Fibroblast of skin of left biceps (primary cell): ENCODE data around the gene FBLN2.

ENCODE experiments used
- DNase-seq, 2 experiments: peaks; one replicate each; pipeline ENCODE4 v3.0.0-alpha.2; 2013; ENCODE audit warnings: low read depth in 2 of 2

Gene FBLN2

GRCh38 chr3:13566769-13567310 lies 17.9 kb downstream of the FBLN2 start:
- no peak for DNase-seq

GRCh38 chr3:13567684-13568514 lies 19.0 kb downstream of the FBLN2 start:
- DNase-seq: no peak

GRCh38 chr3:13568515-13569028 lies 19.6 kb downstream of the FBLN2 start:
- DNase-seq: no peak

- no peak for DNase-seq
Measured at GRCh38 chr3:13569201-13569600, 20.3 kb downstream of the FBLN2 start.

- no peak for DNase-seq
Measured at GRCh38 chr3:13569641-13570390, 20.9 kb downstream of the FBLN2 start.

GRCh38 chr3:13570391-13571194 lies 21.7 kb downstream of the FBLN2 start:
- DNase-seq: no peak

- no peak for DNase-seq
Measured at GRCh38 chr3:13571264-13571663, 22.3 kb downstream of the FBLN2 start.

- no peak for DNase-seq
Measured at GRCh38 chr3:13571831-13572750, 23.2 kb downstream of the FBLN2 start.

- DNase-seq: no peak
Measured at GRCh38 chr3:13572926-13573623, 24.1 kb downstream of the FBLN2 start.

GRCh38 chr3:13574083-13574797 lies 25.3 kb downstream of the FBLN2 start:
- no peak for DNase-seq

- DNase-seq: no peak
Measured at GRCh38 chr3:13574798-13575451, 26.0 kb downstream of the FBLN2 start.

GRCh38 chr3:13575459-13576061 lies 26.6 kb downstream of the FBLN2 start:
- DNase-seq: no peak

GRCh38 chr3:13577181-13578121 lies 28.5 kb downstream of the FBLN2 start:
- DNase-seq: no peak

GRCh38 chr3:13578251-13578650 lies 29.3 kb downstream of the FBLN2 start:
- no peak for DNase-seq

GRCh38 chr3:13579063-13579462 lies 30.1 kb downstream of the FBLN2 start:
- DNase-seq: peak; percentile 45 to 52

GRCh38 chr3:13580256-13581023 lies 31.5 kb downstream of the FBLN2 start:
- DNase-seq: no peak
